Measurements from ENCODE around the gene POLR1D.

DNA sequence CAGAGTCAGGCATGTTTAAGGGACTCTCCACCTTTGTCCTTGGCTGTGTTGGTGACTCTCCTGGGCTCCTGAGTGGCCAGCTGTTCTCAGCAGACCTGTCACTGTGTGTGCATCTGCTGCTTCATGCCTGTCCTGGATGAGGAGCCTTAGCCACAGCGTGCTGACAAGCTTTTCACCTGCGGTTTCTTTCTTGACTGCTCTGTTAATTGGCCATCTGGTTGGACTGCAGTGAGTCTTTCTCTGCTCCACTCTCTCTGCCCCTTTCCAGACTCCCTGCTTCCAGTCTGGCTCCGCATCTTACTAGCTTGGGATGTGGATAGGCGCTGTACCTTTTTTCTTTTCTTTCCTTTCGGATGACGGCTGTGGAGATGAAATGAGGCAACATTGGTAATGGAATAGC is 38.8 kb downstream of the POLR1D start:
- TF ChIP-seq, protein P1, sequence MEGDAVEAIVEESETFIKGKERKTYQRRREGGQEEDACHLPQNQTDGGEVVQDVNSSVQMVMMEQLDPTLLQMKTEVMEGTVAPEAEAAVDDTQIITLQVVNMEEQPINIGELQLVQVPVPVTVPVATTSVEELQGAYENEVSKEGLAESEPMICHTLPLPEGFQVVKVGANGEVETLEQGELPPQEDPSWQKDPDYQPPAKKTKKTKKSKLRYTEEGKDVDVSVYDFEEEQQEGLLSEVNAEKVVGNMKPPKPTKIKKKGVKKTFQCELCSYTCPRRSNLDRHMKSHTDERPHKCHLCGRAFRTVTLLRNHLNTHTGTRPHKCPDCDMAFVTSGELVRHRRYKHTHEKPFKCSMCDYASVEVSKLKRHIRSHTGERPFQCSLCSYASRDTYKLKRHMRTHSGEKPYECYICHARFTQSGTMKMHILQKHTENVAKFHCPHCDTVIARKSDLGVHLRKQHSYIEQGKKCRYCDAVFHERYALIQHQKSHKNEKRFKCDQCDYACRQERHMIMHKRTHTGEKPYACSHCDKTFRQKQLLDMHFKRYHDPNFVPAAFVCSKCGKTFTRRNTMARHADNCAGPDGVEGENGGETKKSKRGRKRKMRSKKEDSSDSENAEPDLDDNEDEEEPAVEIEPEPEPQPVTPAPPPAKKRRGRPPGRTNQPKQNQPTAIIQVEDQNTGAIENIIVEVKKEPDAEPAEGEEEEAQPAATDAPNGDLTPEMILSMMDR (IDR thresholded peaks at IDR 0.05; ENCODE audit: low read depth, low read length) = no peak
- TF ChIP-seq POLR2A (IDR thresholded peaks at IDR 0.05; ENCODE audit: extremely low read depth, insufficient read length) = no peak
- TF ChIP-seq, protein P2, sequence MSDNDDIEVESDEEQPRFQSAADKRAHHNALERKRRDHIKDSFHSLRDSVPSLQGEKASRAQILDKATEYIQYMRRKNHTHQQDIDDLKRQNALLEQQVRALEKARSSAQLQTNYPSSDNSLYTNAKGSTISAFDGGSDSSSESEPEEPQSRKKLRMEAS (IDR thresholded peaks at IDR 0.05; ENCODE audit: low read depth, low read length) = no peak
- no peak for TF ChIP-seq MYC (IDR thresholded peaks at IDR 0.05; ENCODE audit: low read depth, low read length)

All from NB4 (cell line).